Pulmonary artery endothelial cell (primary cell): ENCODE results near the gene PLXNA1. TPM values are rescaled to one million over a fixed set of nuclear protein-coding genes. Genes with fewer than 3 reads are reported as not detected.

Source experiments
- total RNA-seq: library from RNA; depleted of rRNA; stranded (reverse); fragments of >200 nt; gene quantifications from 2 replicates; pipeline ENCODE4 v1.2.3, GENCODE V29; 2014

The PLXNA1 gene
- total RNA-seq, 1 donor from 2014 or later = 31.2 TPM

Other genes starting within 250 kb of the PLXNA1 start
- gene PRR23E, start 210.0 kb downstream of the PLXNA1 start, total RNA-seq = not detected in 2 replicates